Adrenal gland (tissue), 5 donors: ENCODE measurements around the gene NUFIP2.

Experiments used
- CTCF ChIP-seq, 6 experiments: fragments of 450-650 bp in 4 of 6; fragments of 200-600 bp in 2 of 6; sonication (generic) in 1 of 6; IDR thresholded peaks; 1 replicate in 5 of 6; 2 replicates in 1 of 6; pipeline versions ENCODE4 v1.5.1 to v1.8.0; 2016 to 2021; ENCODE audit warnings: antibody characterized with exemption in 6 of 6, mild to moderate bottlenecking in 2 of 6, moderate library complexity in 1 of 6
- POLR2A ChIP-seq, 2 donors: fragments of 450-650 bp; IDR thresholded peaks; one replicate each; pipeline ENCODE4 v1.6.1; 2017; ENCODE audit warnings: antibody characterized with exemption in 2 of 2, mild to moderate bottlenecking in 2 of 2, moderate library complexity in 1 of 2
- donor health status: DM: no; HTN: no; CAD: no.

GRCh38 chr17:29342158-29342765, 48.3 kb upstream of the NUFIP2 start:
- TF ChIP-seq CTCF (IDR thresholded peaks at IDR 0.05) = no peak
- no peak for TF ChIP-seq POLR2A (IDR thresholded peaks at IDR 0.05)
